Measurements from ENCODE around the gene DYNLRB1. TPM values are rescaled to one million over a fixed set of nuclear protein-coding genes. Genes with fewer than 3 reads are reported as not detected.

Gene DYNLRB1
- total and polyA plus RNA-seq, 2 of the 13 experiments (the other 11 are each of a cell fraction or from before 2014, with no cell fraction given) = 140 to 244 TPM

- TF ChIP-seq BATF2 (CRISPR knock-in tag; IDR thresholded peaks at IDR 0.05) = no peak
- TF ChIP-seq ZNF326 (CRISPR knock-in tag; IDR thresholded peaks at IDR 0.05; ENCODE audit: borderline replicate concordance) = no peak
- no peak; the same call in 1 of the 2 replicates for TF ChIP-seq PAXIP1 (CRISPR knock-in tag; conservative IDR thresholded peaks at IDR 0.05)
- TF ChIP-seq ZFP90 (CRISPR knock-in tag; IDR thresholded peaks at IDR 0.05; ENCODE audit: borderline replicate concordance) = no peak; the same call in 1 of the 2 replicates
- TF ChIP-seq GLI4 (CRISPR knock-in tag; IDR thresholded peaks at IDR 0.05; ENCODE audit: borderline replicate concordance) = no peak
- no peak for TF ChIP-seq ZBTB39 (CRISPR knock-in tag; IDR thresholded peaks at IDR 0.05)
- TF ChIP-seq REPIN1 (CRISPR knock-in tag; IDR thresholded peaks at IDR 0.05; ENCODE audit: borderline replicate concordance, low read depth) = 0 out of 2 replicates have a peak, but pooled peaks have one; percentile 26
- no peak for TF ChIP-seq GPBP1L1 (CRISPR knock-in tag; IDR thresholded peaks at IDR 0.05)
- TF ChIP-seq ZNF564 (CRISPR knock-in tag; IDR thresholded peaks at IDR 0.05) = no peak
- TF ChIP-seq ZNF143 (CRISPR knock-in tag; IDR thresholded peaks at IDR 0.05) = no peak
- peak; percentile 61; the same call in 1 of the 2 replicates for TF ChIP-seq POGZ (CRISPR knock-in tag; IDR thresholded peaks at IDR 0.05)
- TF ChIP-seq ZNF513 (CRISPR knock-in tag; conservative IDR thresholded peaks at IDR 0.05) = no peak
- TF ChIP-seq ZNF501 (CRISPR knock-in tag; IDR thresholded peaks at IDR 0.05) = peak; percentile 81
- no peak for TF ChIP-seq NFE2 (CRISPR knock-in tag; IDR thresholded peaks at IDR 0.05)
- TF ChIP-seq ZNF160 (CRISPR knock-in tag; IDR thresholded peaks at IDR 0.05) = no peak
These were observed 3.8 kb upstream of the DYNLRB1 start (continued) for GRCh38 chr20:34512266-34512954.

Measured in HepG2 (cell line).